Activated T-cell treated with anti-CD3 and anti-CD28 coated beads, Interleukin-2, amount 50 U/mL, for 4 hours (primary cell): ENCODE measurements around the gene JAZF1. TPM values are rescaled to one million over a fixed set of nuclear protein-coding genes. Genes with fewer than 3 reads are reported as not detected.
"Not testable (repeated sequence)": the region's sequence is repeated elsewhere in the genome, so short reads cannot be mapped to it uniquely, and the experiment has no call there.

Source experiments
- ATAC-seq, 2 donors: fragments of 200-7000 bp; cut with Tn5 transposase; one replicate each; pipeline ENCODE4 v1.10.0; 2021
- DNase-seq: peaks from one replicate; pipeline ENCODE4 v3.0.0-alpha.2; 2020
- H3K27me3 Mint-ChIP-seq: one replicate; pipeline ENCODE4 v1.8.0; 2021; ENCODE audit warnings: low read depth, mixed read lengths
- H3K36me3 Mint-ChIP-seq: one replicate; pipeline ENCODE4 v1.8.0; 2022; ENCODE audit warnings: mixed read lengths; ENCODE audit not compliant: insufficient read depth
- H3K4me1 Mint-ChIP-seq: one replicate; pipeline ENCODE4 v1.8.0; 2021; ENCODE audit warnings: low read depth, mixed read lengths
- H3K4me3 Mint-ChIP-seq: one replicate; pipeline ENCODE4 v1.8.0; 2021; ENCODE audit warnings: mild to moderate bottlenecking, moderate library complexity, mixed read lengths
- H3K9me3 Mint-ChIP-seq: one replicate; pipeline ENCODE4 v1.8.0; 2021; ENCODE audit warnings: mixed read lengths
- total RNA-seq, 3 donors: library from RNA; stranded (reverse); gene quantifications; one replicate each; pipeline ENCODE4 v1.2.1, GENCODE V29; 2021

Gene JAZF1
- total RNA-seq, 3 donors from 2014 or later = 14.9 to 19.3 (median 19.0) TPM

DNA sequence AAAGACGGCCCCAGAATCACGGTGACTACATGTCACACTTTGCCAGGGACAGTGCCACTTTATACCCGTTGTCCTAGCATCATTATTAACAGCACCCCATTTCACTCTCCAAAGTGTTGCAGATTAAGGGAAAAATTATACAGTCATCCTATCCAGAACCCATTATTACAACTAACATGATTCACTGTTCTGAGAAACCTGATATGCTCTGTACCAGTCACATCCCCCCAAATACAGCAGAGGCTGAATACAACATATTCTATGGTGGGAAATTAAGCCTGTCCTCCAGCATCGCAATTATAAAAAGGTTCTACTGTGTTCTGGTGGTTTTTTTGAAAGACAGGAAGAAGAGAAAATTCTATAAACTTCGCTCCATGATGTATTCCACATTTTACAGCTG lies 162.1 kb downstream of the JAZF1 start:
- ATAC-seq = no peak
- Mint-ChIP-seq H3K36me3 (peaks cover 17% of the 10 kb centered on the region), H3K4me3 (no peak overlapping the region), H3K4me1 (no peaks in the 10 kb centered on the region), H3K9me3 (peaks cover 6% of the 10 kb centered on the region), H3K27me3 (no peaks in the 10 kb centered on the region)
- no peak for DNase-seq

DNA sequence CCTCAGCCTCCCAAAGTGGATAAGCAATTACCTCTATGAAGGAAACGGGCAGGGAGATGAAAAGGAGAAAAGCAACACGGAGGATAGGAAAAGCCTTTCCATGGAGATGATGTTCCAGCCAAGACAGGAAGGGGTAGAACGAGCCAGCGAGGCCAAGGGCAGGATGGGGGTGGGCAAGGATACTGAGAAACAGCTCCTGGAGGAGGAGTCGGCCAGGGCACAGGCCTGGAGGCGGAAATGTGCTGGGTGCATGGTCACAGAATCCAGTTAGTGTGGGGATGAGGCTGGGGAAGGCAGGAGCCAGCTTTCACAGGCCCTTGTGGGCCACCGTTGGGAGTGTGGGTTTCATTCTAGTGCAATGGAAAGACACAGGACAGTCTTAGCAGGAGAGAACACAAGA lies 162.6 kb downstream of the JAZF1 start:
- no peaks in the 10 kb centered on the region for H3K4me1 Mint-ChIP-seq
- peaks cover 6% of the 10 kb centered on the region for H3K9me3 Mint-ChIP-seq
- ATAC-seq (no peak), DNase-seq (no peak)
- no peak overlapping the region for H3K4me3 Mint-ChIP-seq
- no peaks in the 10 kb centered on the region for H3K27me3 Mint-ChIP-seq
- peaks cover 17% of the 10 kb centered on the region for H3K36me3 Mint-ChIP-seq

DNA sequence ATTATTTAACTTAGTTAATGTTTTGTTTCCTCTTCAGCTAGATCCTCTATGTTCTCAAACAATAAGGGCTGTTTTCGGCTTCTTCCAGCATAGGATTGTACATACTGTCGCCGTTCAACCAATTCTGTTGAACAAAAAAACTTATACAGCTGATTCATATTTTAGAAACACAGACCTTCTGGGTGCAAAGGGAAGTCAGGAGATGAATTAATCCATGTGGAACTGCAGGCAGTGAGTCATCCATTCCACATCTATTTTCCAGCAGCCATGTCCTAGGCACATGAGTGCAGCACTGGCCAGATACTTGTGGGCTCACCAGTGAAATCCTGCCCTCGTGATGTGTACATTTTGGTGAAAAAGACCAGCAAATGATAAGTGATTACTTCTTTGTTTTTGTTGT lies 163.2 kb downstream of the JAZF1 start:
- no peak for DNase-seq
- ATAC-seq = no peak
- Mint-ChIP-seq H3K9me3 (peaks cover 6% of the 10 kb centered on the region), H3K27me3 (no peaks in the 10 kb centered on the region), H3K36me3 (peaks cover 17% of the 10 kb centered on the region), H3K4me1 (no peaks in the 10 kb centered on the region), H3K4me3 (no peak overlapping the region)

DNA sequence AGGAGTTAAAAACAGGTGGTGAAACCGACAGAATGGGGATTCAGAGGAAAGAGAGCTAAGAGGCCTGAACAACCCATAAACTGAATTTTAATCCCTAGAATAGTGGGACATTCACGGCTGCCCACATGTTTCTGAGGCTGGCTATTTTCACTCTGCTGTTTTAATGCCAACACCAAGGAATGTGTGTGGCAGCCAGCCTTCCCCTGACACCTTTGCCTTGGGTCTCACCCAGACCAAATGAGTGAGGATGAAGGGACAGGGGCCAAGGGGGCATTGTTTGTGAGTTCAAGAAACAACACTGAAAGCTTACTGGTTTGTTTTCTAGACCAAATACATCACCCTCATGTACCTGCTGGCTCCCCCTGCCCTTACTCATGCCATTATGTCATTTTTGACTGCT lies 164.3 kb downstream of the JAZF1 start:
- H3K27me3 Mint-ChIP-seq = no peaks in the 10 kb centered on the region
- no peaks in the 10 kb centered on the region for H3K4me1 Mint-ChIP-seq
- no peak for ATAC-seq
- no peak overlapping the region for H3K4me3 Mint-ChIP-seq
- no peak for DNase-seq
- peaks cover 17% of the 10 kb centered on the region for H3K36me3 Mint-ChIP-seq
- H3K9me3 Mint-ChIP-seq = peaks cover 6% of the 10 kb centered on the region

DNA sequence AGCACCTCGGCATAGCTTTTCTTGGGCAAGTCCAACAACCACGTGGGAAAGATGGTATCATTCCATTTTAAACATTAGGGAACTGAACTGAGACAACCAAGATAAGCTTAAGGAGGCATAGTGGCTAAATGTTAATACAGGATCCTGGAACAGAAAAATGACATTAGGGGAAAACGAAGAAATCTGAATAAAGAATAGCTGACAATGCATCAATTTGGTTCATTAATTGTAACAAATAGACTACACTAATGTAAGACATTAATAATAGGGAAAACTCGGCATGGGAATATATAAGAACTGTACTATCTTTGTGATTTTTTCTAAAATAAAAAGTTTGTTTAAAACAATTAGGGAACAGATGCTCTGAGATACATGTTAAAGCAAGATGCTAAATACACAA lies 165.4 kb downstream of the JAZF1 start:
- Mint-ChIP-seq H3K4me1 (no peaks in the 10 kb centered on the region), H3K36me3 (peaks cover 17% of the 10 kb centered on the region), H3K27me3 (no peaks in the 10 kb centered on the region), H3K4me3 (no peak overlapping the region), H3K9me3 (peaks cover 6% of the 10 kb centered on the region)
- no peak for DNase-seq
- ATAC-seq = no peak

DNA sequence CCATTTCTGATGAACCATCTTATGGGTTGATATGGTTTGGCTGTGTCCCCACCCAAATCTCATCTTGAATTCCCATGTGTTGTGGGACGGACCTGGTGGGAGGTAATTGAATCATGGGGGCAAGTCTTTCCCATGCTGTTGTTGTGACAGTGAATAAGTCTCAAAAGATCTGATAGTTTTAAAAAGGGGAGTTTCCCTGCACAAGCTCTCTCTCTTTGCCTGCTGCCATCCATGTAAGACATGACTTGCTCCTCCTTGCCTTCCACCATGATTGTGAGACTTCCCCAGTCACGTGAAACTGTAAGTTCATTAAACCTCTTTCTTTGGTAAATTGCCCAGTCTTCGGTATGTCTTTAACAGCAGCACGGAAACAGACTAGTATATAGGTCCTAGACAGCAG lies 166.3 kb downstream of the JAZF1 start:
- not testable (repeated sequence) for H3K9me3 Mint-ChIP-seq, ATAC-seq, DNase-seq, H3K4me1 Mint-ChIP-seq, H3K27me3 Mint-ChIP-seq, H3K4me3 Mint-ChIP-seq
- peaks cover 20% of the 10 kb centered on the region for H3K36me3 Mint-ChIP-seq

DNA sequence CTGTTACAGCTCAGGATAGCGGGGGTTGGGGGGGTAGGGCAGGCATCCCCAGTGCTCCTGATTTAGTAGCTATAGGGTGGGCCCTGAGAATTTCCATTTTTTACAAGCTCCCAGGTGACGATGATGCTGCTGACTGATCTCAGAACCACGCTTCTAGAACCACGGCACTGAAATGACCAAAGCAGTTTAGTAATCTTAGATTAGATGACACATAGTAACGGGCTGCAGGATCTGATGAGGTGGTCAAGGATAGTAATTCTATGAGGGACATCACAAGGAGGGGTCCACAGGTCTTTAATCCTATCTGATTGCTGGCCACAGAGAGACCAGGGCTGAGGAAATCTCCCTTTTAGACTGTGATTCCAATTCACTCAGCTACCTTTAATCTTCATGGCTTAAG lies 167.2 kb downstream of the JAZF1 start:
- no peak for DNase-seq
- Mint-ChIP-seq H3K36me3 (peaks cover 20% of the 10 kb centered on the region), H3K27me3 (no peaks in the 10 kb centered on the region), H3K4me1 (peaks cover 9% of the 10 kb centered on the region), H3K4me3 (no peak overlapping the region), H3K9me3 (peaks cover 6% of the 10 kb centered on the region)
- no peak for ATAC-seq

DNA sequence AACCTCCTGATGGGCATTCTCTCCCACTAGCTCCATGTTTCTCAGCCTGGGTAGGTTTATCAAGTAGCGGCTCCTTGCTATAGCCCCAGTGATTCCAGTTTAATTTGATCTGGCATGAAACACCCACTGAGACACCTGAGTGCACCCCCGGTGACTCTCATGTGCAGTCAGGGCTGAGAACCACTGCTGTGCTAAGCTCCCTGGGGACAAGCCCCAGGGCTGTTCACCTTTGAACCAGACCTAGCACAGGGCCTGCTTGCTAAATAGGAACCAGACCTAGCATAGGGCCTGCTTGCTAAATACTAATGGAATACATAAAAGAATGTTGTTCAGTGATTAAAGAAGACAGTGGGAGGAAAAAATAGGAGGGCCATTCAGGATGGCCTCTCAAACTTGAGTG lies 167.6 kb downstream of the JAZF1 start:
- Mint-ChIP-seq H3K36me3 (peaks cover 20% of the 10 kb centered on the region), H3K4me3 (no peak overlapping the region), H3K4me1 (peaks cover 10% of the 10 kb centered on the region), H3K9me3 (peaks cover 6% of the 10 kb centered on the region), H3K27me3 (no peaks in the 10 kb centered on the region)
- DNase-seq (no peak), ATAC-seq (no peak)

DNA sequence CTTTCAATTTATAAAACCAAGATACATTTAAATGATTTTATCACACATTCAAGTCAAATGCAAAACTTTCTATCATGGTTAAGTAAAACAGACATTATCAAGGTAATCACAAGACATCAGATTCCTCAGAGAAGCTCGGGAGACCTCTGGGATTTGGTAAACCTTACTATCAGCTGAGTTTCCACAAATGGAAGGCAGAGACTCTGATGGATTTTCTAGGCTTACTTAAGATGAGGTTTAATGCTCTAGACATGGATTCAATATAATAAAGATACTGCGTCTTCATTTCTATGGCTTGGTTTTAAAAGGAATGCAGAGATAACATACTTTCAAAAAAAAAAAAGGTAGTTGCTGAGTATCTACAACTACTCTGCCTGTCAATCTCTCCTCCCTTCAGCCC lies 171.7 kb downstream of the JAZF1 start:
- Mint-ChIP-seq H3K27me3 (no peaks in the 10 kb centered on the region), H3K4me1 (peaks cover 25% of the 10 kb centered on the region), H3K4me3 (no peak overlapping the region), H3K9me3 (no peaks in the 10 kb centered on the region), H3K36me3 (peaks cover 6% of the 10 kb centered on the region)
- ATAC-seq (no peak), DNase-seq (no peak)

DNA sequence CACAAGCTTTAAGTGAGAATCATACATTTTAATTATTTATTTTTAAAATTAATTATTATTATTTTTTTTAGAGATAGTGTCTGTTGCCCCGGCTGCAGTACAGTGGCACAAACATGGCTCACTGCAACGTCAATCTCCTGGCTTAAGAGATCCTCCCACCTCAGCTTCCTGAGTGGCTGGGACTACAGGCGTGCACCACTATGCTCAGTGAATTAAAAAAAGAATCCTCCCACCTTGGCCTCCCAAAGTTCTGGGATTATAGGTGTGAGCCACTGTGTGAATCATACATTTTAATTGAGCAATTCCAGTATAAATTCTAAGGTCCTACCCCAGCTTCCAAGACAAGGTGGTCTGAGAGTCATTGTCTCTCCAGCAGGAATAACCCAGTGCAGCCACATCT lies 172.4 kb downstream of the JAZF1 start:
- H3K4me3 Mint-ChIP-seq = no peak overlapping the region
- DNase-seq (no peak), ATAC-seq (no peak)
- no peaks in the 10 kb centered on the region for H3K9me3 Mint-ChIP-seq
- H3K27me3 Mint-ChIP-seq = no peaks in the 10 kb centered on the region
- H3K4me1 Mint-ChIP-seq = peaks cover 27% of the 10 kb centered on the region
- peaks cover 3% of the 10 kb centered on the region for H3K36me3 Mint-ChIP-seq

DNA sequence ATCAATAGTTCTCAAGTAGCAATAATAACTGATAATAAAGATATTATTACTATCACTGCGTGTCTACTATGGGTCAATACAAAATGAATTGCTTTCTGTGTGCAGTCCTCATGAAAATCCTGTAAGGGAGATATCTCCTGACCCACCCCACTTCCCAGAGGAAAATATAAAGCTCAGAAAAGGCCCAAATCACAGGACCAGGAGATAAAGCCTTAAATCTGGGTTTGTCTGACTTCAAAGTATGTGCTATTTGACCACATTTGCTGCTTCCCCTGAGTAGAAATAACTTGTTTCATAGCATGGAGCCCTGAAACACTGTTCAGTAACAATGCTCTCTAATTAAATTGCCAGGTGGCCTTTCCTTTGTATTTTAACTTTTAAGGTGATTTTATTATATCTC lies 174.1 kb downstream of the JAZF1 start:
- Mint-ChIP-seq H3K4me1 (peaks cover 27% of the 10 kb centered on the region), H3K27me3 (no peaks in the 10 kb centered on the region), H3K36me3 (peaks cover 3% of the 10 kb centered on the region), H3K4me3 (no peak overlapping the region), H3K9me3 (no peaks in the 10 kb centered on the region)
- DNase-seq (no peak), ATAC-seq (no peak)

DNA sequence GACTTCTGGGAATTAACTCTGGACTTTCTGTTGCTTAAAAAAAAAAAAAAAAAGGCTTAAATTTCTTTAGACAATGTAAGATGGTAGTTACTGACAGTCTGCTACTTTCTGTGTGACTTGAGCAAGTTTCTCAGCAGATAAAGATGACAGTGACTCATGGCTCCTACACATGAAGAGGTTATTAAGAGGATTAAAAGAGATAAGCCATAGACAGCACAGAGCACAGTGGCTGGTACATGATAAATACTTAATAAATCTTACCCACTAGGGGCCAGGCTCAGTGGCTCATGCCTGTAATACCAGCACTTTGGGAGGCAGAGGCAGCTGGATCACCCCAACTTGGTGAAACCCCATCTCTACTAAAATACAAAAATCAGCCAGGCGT lies 174.8 kb downstream of the JAZF1 start:
- DNase-seq (no peak), ATAC-seq (peak in 1 of 2 donors; percentile 34)
- peaks cover 3% of the 10 kb centered on the region for H3K36me3 Mint-ChIP-seq
- no peaks in the 10 kb centered on the region for H3K9me3 Mint-ChIP-seq
- peaks cover 27% of the 10 kb centered on the region for H3K4me1 Mint-ChIP-seq
- H3K27me3 Mint-ChIP-seq = no peaks in the 10 kb centered on the region
- H3K4me3 Mint-ChIP-seq = no peak overlapping the region

DNA sequence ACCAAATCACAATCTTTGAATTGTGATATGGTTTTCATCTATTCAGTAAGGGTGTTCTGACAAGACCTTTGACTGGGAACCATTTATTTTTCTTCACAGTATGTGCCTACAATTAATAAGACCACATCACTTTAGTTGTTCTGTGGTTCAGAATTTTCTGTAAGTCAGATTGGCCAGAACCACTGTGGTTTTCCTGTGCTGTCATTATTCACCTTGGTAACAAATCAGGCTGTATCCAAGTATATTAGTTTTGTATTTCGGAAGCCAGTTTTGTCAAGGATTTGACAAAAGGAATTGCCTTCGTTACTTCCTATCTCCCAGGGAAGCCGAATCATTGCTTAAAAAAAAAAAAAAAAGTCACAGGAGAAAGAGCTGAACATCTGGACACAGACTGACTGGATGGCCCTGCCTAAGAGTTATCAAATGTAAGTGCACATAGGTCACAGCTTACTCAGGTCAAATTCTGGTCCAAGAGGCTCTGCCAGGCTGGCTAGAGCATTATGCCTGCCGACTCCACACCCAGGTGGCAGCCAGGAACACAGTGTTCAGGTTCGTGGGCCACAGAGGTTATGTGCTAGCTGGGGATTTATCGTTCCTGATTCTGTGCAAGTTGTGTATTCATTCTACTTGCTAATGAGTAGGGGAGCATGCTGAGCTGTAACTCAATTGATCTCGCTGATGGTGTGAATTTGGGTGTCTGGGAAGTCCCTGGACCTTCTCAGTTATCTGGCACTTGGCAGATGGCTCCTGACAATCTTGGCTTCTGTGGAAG lies 175.3 kb downstream of the JAZF1 start:
- no peak for ATAC-seq
- no peaks in the 10 kb centered on the region for H3K27me3 Mint-ChIP-seq
- no peaks in the 10 kb centered on the region for H3K9me3 Mint-ChIP-seq
- H3K36me3 Mint-ChIP-seq = peaks cover 3% of the 10 kb centered on the region
- H3K4me1 Mint-ChIP-seq = peaks cover 27% of the 10 kb centered on the region
- DNase-seq = no peak
- no peak overlapping the region for H3K4me3 Mint-ChIP-seq

DNA sequence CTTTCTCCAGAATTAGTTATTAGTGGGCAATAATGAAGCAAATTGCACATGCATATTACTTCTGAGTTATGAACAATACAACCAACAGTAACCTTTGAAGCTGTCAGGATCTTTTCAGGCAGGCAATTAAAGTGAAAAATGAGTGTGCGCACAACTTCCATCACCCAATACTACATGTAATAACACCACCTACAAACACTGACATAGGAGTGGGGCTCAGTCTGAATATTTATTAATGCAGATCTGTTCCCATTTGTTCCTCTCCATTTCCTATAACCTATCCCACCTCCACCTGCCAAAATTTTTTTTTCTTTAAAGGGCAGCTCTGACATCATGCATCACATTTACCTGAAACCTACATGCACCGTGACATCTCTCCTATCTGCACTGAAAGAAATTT lies 177.2 kb downstream of the JAZF1 start:
- no peaks in the 10 kb centered on the region for H3K27me3 Mint-ChIP-seq
- no peaks in the 10 kb centered on the region for H3K9me3 Mint-ChIP-seq
- DNase-seq (no peak), ATAC-seq (no peak)
- no peaks in the 10 kb centered on the region for H3K36me3 Mint-ChIP-seq
- H3K4me1 Mint-ChIP-seq = peaks cover 20% of the 10 kb centered on the region
- H3K4me3 Mint-ChIP-seq = no peak overlapping the region

DNA sequence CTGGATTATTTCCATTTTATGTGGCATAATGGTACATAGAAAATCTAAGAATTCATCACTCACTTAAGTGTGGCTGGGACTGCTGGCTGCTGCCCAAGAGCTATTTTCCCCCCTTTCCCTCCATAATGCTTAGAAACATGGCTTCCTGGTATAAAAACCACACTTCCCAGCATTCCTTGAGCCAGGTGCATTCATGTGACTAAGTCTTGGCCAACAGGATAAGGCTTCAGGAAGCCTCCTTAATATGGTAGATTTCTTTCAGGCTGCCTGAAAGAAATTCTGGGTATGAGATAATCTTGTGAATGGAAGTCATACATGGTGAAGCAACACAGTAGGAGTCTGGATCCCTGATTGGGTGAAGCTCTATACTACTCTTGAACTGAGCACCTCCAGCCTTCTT lies 178.0 kb downstream of the JAZF1 start:
- no peaks in the 10 kb centered on the region for H3K36me3 Mint-ChIP-seq

More for the DNA sequence above, 178.0 kb downstream of the JAZF1 start:
- no peak for DNase-seq
- peaks cover 21% of the 10 kb centered on the region for H3K4me1 Mint-ChIP-seq
- no peaks in the 10 kb centered on the region for H3K9me3 Mint-ChIP-seq
- no peak for ATAC-seq
- no peaks in the 10 kb centered on the region for H3K27me3 Mint-ChIP-seq
- H3K4me3 Mint-ChIP-seq = no peak overlapping the region
